HG03060 (cell line): ENCODE results near the gene PSMC3.

Experiments
- ATAC-seq: cut with Tn5 transposase; IDR thresholded peaks from one replicate; pipeline ENCODE4 v1.9.1; 2021; ENCODE audit warnings: low read depth, moderate number of reproducible peaks; ENCODE audit not compliant: unreplicated experiment

Gene PSMC3

GRCh38 chr11:47395223-47396048 lies 30.8 kb downstream of the PSMC3 start:
- no peak for ATAC-seq

GRCh38 chr11:47394322-47395222 lies 31.7 kb downstream of the PSMC3 start:
- ATAC-seq: no peak

GRCh38 chr11:47394050-47394321 lies 32.3 kb downstream of the PSMC3 start:
- ATAC-seq: no peak

DNA sequence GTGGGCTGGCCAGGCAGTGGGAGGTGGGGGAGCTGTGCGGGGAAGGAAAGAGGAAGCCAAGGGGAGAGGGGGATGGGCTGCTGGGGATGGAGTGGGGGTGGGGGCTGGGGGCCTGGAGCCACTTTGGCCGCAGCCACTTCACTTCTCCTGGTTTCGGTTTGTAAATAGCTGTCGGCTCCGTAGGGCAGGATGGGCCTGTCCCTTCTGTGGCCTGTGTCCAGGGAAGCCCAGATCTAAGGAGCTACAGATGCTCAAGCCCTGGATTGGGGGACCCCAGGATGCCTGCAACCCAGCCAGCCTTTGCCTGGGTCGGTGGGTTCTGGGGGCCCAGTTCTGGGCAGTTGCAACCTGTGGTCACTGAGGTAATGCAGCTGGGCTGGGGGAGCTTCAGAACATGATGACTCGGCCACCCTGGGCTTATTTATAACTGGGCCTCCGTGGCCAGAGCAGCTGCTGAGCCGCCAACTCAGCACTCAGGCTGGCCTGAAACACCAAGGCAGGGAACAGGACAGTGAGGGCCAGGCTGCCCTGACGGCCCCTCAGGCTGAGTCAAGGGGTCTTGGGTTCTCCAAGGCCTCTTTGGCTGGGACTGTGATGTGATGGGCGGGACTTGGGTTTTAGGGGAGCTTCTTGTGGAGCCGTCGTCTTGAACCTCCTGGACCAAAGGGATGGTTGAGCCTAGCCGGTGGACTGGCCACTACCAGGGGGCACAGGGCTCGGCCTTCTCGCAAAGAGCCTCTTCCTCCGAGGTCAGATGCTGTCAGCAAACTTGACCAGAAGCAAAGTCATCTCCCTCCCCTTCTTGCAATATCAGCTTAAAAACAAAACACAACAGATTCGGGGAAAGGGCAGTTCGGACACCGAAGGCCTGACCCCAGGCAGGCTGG lies 32.8 kb downstream of the PSMC3 start:
- no peak for ATAC-seq

DNA sequence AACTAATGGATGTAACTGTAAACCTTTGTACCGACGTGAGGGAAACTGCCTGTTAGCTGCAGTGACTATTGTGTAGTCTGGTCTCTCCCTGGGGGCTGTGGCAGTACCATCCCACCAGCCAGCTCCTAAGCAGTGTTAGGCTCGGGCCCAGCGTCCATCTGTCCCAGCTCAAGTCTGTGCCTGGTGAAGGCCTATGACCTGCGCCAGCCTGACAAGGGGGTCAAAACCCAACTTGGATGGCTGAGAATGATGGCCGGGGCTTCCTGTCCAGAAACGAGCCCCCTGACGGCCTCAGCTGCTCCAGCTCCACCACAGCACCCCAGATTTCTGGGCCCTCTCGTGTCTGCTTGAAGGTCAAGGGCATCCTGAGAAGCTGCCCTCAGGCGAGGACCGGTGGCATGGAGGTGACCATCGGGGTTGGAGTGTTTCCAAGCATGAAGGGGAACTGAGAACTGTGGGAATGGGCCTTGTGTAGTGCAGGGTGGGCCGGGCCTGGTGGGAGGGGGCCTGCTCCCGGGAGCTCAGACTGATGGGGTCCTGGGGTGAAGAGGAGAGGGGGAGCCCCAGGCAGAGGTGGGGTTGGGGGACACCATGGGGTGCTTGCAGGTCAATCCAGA lies 33.6 kb downstream of the PSMC3 start:
- no peak for ATAC-seq

GRCh38 chr11:47391711-47392432 lies 34.4 kb downstream of the PSMC3 start:
- ATAC-seq: no peak

DNA sequence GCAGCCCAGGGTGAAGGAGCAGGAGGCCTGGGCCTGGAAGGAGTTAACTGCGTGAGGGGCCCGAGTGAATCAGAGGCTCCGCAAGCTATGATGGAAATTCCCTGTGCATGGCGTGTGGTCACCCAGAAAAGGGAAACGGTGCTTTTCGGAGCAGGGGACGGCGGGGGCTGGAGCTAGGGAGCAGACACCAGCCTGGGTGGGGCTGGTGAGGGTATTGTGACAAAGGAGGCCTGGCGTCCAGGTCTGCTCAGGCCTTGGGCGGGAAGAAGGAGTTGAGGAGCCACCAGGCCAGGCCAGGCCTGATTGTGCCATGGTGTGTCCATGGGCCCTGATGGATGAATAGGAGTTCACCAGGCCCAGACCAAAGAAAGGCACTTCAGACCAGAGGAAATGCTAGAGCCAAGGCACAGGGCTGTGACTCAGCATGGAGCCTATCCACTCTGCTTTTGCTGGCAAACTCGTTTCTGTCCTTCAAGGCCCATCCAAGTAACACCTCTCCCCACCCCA lies 35.1 kb downstream of the PSMC3 start:
- ATAC-seq: no peak

- ATAC-seq: no peak
Observed at GRCh38 chr11:47390422-47390760, 35.8 kb downstream of the PSMC3 start.

DNA sequence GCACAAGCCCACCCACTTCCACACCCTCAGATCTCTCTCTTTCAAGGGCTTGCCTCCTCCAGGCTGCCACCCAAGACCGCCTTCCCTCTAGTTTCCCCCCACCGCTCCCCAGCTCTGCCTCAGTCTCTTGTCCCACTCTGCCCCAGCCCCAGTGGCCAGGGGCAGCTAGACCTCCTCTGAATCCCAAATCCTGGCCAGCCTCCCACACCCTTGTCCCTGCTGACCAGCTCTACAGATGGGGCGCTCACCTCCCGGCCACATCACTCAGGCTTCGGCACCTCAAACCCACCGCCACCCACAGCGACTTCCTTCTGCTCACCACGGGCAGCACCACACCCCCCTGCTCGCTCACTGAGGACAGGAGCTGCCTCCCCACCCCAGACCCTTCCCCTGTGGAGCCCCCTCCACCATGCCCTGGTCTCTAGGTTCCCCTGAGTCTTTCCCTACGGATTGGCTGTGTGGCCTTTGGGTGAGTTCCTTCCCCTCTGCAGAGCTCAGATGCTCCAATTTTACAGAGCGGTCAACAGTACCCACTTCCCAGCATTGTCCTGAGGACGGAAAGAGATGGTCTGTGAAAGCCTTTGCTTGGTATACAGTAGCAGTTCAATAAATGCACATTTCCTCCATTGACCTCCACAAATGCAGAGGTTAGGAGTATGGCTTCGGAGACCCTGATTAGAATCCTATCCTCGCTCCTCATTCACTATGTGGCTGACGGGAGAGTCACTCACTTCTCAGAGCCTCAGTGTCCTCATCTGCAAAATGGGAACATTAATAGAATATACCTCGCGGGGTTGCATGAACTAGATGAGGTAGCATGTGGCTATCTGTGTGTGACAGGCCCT lies 36.4 kb downstream of the PSMC3 start:
- no peak for ATAC-seq

GRCh38 chr11:47388697-47389576 lies 37.3 kb downstream of the PSMC3 start:
- no peak for ATAC-seq

GRCh38 chr11:47387944-47388696 lies 38.1 kb downstream of the PSMC3 start:
- no peak for ATAC-seq

DNA sequence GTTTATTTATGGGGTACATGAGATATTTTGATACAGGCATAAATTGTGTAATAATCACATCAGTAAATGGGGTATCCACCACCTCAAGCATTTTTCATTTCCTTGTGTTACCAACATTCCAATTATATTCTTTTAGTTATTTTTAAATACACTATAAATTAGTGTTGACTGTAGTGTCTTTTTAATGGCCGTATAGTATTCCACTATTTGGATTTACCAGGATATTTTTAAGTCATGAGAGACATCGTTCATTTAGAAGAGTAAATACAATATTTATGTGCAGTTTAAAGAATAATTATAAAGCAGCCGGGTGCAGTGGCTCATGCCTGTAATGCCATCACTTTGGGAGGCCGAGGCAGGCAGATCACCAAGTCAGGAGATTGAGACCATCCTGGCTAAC lies 41.7 kb downstream of the PSMC3 start:
- ATAC-seq: no peak

DNA sequence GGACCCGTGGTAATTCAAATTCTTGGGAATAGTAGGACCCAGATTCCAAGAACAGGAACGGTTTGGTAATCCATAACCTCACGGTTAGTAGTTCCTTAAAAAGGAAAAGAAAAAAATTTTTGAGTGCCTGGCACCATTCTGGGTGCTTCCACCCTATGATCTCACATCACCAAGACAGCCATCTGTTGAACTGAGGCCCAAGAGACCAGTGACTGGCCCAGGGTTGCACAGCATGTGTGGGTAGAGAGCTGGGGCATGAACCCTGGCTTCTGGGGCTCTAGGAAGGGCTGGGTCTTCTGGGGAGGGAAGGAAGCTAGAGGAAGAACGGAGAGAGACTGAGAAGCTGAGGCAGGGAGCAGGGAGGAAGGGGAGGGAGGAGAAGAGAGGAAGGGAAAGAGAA lies 43.2 kb downstream of the PSMC3 start:
- ATAC-seq: no peak

DNA sequence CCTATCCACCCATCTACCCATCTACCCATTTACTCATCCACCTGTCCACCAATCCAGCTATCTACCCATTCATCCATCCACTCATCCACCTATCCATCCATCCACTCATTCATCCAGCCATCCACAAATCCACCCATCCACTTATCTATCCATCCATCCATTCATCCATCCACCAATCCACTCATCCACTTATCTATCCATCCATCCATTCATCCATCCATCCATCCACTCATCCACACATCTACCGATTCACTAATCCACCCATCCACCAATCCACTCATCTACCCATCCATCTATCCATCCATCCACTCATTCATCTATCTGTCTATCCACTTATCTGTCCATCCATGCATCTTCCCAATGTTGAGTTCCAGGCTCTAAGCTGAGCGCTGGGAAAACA lies 46.2 kb downstream of the PSMC3 start:
- ATAC-seq: no peak

- ATAC-seq: no peak
Observed at GRCh38 chr11:47379317-47379716, 46.9 kb downstream of the PSMC3 start.

DNA sequence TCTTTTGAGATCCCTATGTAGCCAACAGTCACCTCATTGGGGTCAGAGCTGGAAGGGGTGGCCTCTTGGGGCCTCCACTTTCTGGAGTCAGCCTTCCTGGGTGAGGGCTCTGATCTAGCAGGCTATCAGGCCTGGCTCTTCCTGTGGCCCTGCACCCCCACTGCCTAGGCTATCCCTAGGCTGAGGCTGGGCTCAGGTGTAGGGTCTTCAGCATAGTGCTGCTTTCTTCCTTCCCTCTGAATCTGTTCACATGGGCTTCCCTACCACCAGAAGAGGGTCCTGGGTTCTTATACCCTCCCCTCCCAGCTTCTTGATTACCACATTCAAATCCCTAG lies 47.4 kb downstream of the PSMC3 start:
- no peak for ATAC-seq
